ENCODE data around the gene COLEC11. TPM values are rescaled to one million over a fixed set of nuclear protein-coding genes. Genes with fewer than 3 reads are reported as not detected.

The COLEC11 gene
- total and polyA plus RNA-seq, 2 donors (not counting 1 experiment from before 2014, with no cell fraction given): not detected

DNA sequence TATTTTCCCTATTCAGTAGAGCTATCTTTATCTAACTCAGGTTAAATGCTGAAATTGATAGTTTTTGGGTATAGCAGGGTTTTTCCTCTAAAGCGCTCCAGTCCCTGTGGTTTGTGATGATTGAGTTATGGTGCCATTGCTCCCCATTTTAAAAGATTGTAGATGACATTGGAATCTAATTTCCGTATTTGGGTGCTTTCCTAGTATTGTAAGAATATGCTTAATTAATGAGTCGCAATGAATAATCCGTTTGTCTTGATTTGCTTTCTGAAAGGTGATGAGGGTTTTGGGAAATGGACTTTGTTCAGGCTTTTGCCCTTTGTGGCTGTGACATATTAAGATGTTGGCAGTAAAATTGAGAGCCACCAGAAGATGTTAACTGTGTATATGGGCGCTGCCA, 15.9 kb upstream of the COLEC11 start:
- H3K4me3 Mint-ChIP-seq: no peak overlapping the region
- Histone ChIP-seq H3K4me1 (ENCODE audit: control insufficient read depth in 2 of 2, insufficient read depth in 2 of 2, low read length in 2 of 2) (peaks cover 15 to 27% of the 10 kb centered on the region in 2 donors), H3K36me3 (replicated peaks in 1 of 2; ENCODE audit: control extremely low read depth in 1 of 2, control insufficient read depth in 1 of 2, extremely low read depth in 1 of 2, insufficient read depth in 2 of 2, low read length in 1 of 2) (peaks cover 32 to 59% of the 10 kb centered on the region in 2 experiments), H3K4me2 (replicated peaks; ENCODE audit: low read depth, low read length, poor library complexity, severe bottlenecking) (no peak overlapping the region), H3K27ac (ENCODE audit: low read length in 2 of 2) (no peak overlapping the region), H3K4me3 (ENCODE audit: control extremely low read depth in 1 of 5, extremely low read depth in 1 of 5, insufficient read depth in 1 of 5, low read depth in 2 of 5, low read length in 4 of 5) (no peak overlapping the region), H2AFZ (ENCODE audit: insufficient read depth, low read depth, low read length, poor library complexity, severe bottlenecking) (no peak overlapping the region), H4K20me1 (ENCODE audit: control insufficient read depth, insufficient read depth, low read length, poor library complexity, severe bottlenecking) (peaks cover 52% of the 10 kb centered on the region), H3K9me3 (ENCODE audit: control extremely low read depth in 1 of 3, control insufficient read depth in 2 of 3, insufficient read depth in 1 of 3, low read length in 2 of 3) (peaks cover 0 to 6% (median 0%) of the 10 kb centered on the region in 3 donors), H3K9ac (ENCODE audit: low read length) (no peak overlapping the region), H3K27me3 (replicated peaks in 1 of 4; ENCODE audit: control extremely low read depth in 1 of 4, control insufficient read depth in 3 of 4, insufficient read depth in 4 of 4, low read length in 3 of 4) (no peaks in the 10 kb centered on the region), H3K79me2 (ENCODE audit: control insufficient read depth, insufficient read depth, low read length) (peaks cover 23% of the 10 kb centered on the region)
- no peak for ATAC-seq (ENCODE audit: low read depth)
- ChIA-PET POLR2A (no interaction called here), CTCF (no interaction called here)
- TF ChIP-seq, protein P1, sequence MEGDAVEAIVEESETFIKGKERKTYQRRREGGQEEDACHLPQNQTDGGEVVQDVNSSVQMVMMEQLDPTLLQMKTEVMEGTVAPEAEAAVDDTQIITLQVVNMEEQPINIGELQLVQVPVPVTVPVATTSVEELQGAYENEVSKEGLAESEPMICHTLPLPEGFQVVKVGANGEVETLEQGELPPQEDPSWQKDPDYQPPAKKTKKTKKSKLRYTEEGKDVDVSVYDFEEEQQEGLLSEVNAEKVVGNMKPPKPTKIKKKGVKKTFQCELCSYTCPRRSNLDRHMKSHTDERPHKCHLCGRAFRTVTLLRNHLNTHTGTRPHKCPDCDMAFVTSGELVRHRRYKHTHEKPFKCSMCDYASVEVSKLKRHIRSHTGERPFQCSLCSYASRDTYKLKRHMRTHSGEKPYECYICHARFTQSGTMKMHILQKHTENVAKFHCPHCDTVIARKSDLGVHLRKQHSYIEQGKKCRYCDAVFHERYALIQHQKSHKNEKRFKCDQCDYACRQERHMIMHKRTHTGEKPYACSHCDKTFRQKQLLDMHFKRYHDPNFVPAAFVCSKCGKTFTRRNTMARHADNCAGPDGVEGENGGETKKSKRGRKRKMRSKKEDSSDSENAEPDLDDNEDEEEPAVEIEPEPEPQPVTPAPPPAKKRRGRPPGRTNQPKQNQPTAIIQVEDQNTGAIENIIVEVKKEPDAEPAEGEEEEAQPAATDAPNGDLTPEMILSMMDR (IDR thresholded peaks at IDR 0.05): no peak
- TF ChIP-seq EZH2 (IDR thresholded peaks at IDR 0.05; ENCODE audit: borderline replicate concordance, insufficient read depth, low read depth, low read length, poor library complexity, severe bottlenecking): no peak
- intact Hi-C loops (cut with micrococcal nuclease): loop anchor here (5.0 kb wide), 1 partner anchor 117 kb away; no protein-coding TSS in a partner anchor
- WGBS (ENCODE audit: insufficient coverage): 99% methylated on average over 5 of the region's 5 CpGs
- no peak overlapping the region for H3K27ac Mint-ChIP-seq
- H3K27me3 Mint-ChIP-seq: no peaks in the 10 kb centered on the region
- no peak for DNase-seq
- no peaks in the 10 kb centered on the region for H3K9me3 Mint-ChIP-seq (ENCODE audit: insufficient read depth)
- H3K4me1 Mint-ChIP-seq: peaks cover 39% of the 10 kb centered on the region

DNA sequence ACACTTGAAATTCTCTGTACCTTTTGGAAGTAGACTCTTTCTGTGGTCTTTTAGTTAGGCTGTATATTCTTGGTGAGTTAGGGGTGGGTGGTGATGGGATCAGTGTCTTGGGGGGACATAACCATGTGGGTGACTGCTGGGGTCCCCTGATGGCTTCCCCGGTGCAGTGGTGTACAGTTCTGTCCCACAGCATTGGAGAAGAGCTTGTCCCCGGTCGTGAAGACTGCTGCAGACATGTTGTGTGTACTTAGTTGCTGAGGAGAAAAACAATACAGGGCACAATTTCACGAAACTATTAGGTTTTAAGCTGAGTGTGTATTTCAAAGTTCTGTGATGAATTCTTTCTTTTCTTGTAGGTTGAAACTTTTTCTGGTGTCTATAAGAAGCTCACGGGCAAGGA, 14.5 kb upstream of the COLEC11 start:
- peaks cover 32% of the 10 kb centered on the region for H3K4me1 Mint-ChIP-seq
- no peak overlapping the region for H3K27ac Mint-ChIP-seq
- no peaks in the 10 kb centered on the region for H3K27me3 Mint-ChIP-seq
- CTCF ChIA-PET: no interaction called here
- peaks cover 32 to 67% of the 10 kb centered on the region in 2 experiments for H3K36me3 ChIP-seq (replicated peaks in 1 of 2; ENCODE audit: control extremely low read depth in 1 of 2, control insufficient read depth in 1 of 2, extremely low read depth in 1 of 2, insufficient read depth in 2 of 2, low read length in 1 of 2)
- H3K4me2 ChIP-seq (replicated peaks; ENCODE audit: low read depth, low read length, poor library complexity, severe bottlenecking): no peak overlapping the region
- intact Hi-C loops (cut with micrococcal nuclease): no loop called here
- no peaks in the 10 kb centered on the region for H3K9me3 ChIP-seq (ENCODE audit: control extremely low read depth in 1 of 3, control insufficient read depth in 2 of 3, insufficient read depth in 1 of 3, low read length in 2 of 3)
- no peak overlapping the region for H2AFZ ChIP-seq (ENCODE audit: insufficient read depth, low read depth, low read length, poor library complexity, severe bottlenecking)
- H3K27me3 ChIP-seq (replicated peaks in 1 of 4; ENCODE audit: control extremely low read depth in 1 of 4, control insufficient read depth in 3 of 4, insufficient read depth in 4 of 4, low read length in 3 of 4): no peaks in the 10 kb centered on the region
- DNase-seq: no peak
- POLR2A ChIA-PET: no interaction called here
- H3K27ac ChIP-seq (ENCODE audit: low read length in 2 of 2): no peak overlapping the region
- no peak overlapping the region for H3K4me3 Mint-ChIP-seq
- no peaks in the 10 kb centered on the region for H3K9me3 Mint-ChIP-seq (ENCODE audit: insufficient read depth)
- ATAC-seq (ENCODE audit: low read depth): no peak
- 96% methylated on average over 4 of the region's 5 CpGs for WGBS (ENCODE audit: insufficient coverage)
- TF ChIP-seq EZH2 (IDR thresholded peaks at IDR 0.05; ENCODE audit: borderline replicate concordance, insufficient read depth, low read depth, low read length, poor library complexity, severe bottlenecking): no peak
- TF ChIP-seq, protein P1 (IDR thresholded peaks at IDR 0.05): no peak
- peaks cover 51% of the 10 kb centered on the region for H4K20me1 ChIP-seq (ENCODE audit: control insufficient read depth, insufficient read depth, low read length, poor library complexity, severe bottlenecking)
- H3K4me3 ChIP-seq (ENCODE audit: control extremely low read depth in 1 of 5, extremely low read depth in 1 of 5, insufficient read depth in 1 of 5, low read depth in 2 of 5, low read length in 4 of 5): no peak overlapping the region
- H3K9ac ChIP-seq (ENCODE audit: low read length): no peak overlapping the region
- H3K79me2 ChIP-seq (ENCODE audit: control insufficient read depth, insufficient read depth, low read length): peaks cover 15% of the 10 kb centered on the region
- H3K4me1 ChIP-seq (ENCODE audit: control insufficient read depth in 2 of 2, insufficient read depth in 2 of 2, low read length in 2 of 2): peaks cover 15 to 18% of the 10 kb centered on the region in 2 donors

All from B cell (primary cell).